GM23338 (cell line): Measurements from ENCODE around the gene PDCD11. TPM values are rescaled to one million over a fixed set of nuclear protein-coding genes. Genes with fewer than 3 reads are reported as not detected.

Experiments used
- ATAC-seq: fragments of 200-7000 bp; cut with Tn5 transposase; 3 replicates; pipeline ENCODE4 v1.9.1; 2020
- DNase-seq: peaks from one replicate; pipeline ENCODE4 v3.0.0-alpha.2; 2015; ENCODE audit warnings: low spot score
- H2AFZ ChIP-seq: fragments of 200-600 bp; sonication (generic); 2 replicates; pipeline ENCODE4 v1.8.0; 2016; ENCODE audit warnings: antibody characterized with exemption, mild to moderate bottlenecking, moderate library complexity
- H3F3A ChIP-seq: fragments of 200-600 bp; sonication (generic); replicated peaks from 2 replicates; pipeline ENCODE4 v1.8.0; 2017; ENCODE audit warnings: antibody characterized with exemption, mixed run types, low read depth
- H3K27ac ChIP-seq: fragments of 200-600 bp; sonication (generic); 2 replicates; pipeline ENCODE4 v1.6.1; 2016; ENCODE audit warnings: low read depth
- H3K27me3 ChIP-seq: fragments of 200-600 bp; sonication (generic); 2 replicates; pipeline ENCODE4 v1.8.0; 2016; ENCODE audit warnings: mild to moderate bottlenecking, mixed run types, moderate library complexity; ENCODE audit not compliant: insufficient read depth
- H3K36me3 ChIP-seq: fragments of 200-600 bp; sonication (generic); 2 replicates; pipeline ENCODE4 v1.8.0; 2016; ENCODE audit warnings: mild to moderate bottlenecking; ENCODE audit not compliant: insufficient read depth
- H3K4me1 ChIP-seq: fragments of 200-600 bp; sonication (generic); 2 replicates; pipeline ENCODE4 v1.8.0; 2016; ENCODE audit warnings: mild to moderate bottlenecking, moderate library complexity; ENCODE audit not compliant: insufficient read depth
- H3K4me2 ChIP-seq: fragments of 200-600 bp; sonication (generic); 2 replicates; pipeline ENCODE4 v1.7.1; 2017; ENCODE audit warnings: mixed run types
- H3K4me3 ChIP-seq: fragments of 200-600 bp; sonication (generic); 2 replicates; pipeline ENCODE4 v1.6.1; 2016; ENCODE audit warnings: mixed run types
- H3K79me2 ChIP-seq: fragments of 200-600 bp; sonication (generic); replicated peaks from 2 replicates; pipeline ENCODE4 v1.8.0; 2017; ENCODE audit warnings: mild to moderate bottlenecking; ENCODE audit not compliant: insufficient read depth
- H3K9me2 ChIP-seq: fragments of 200-600 bp; sonication (generic); 2 replicates; pipeline ENCODE4 v1.8.0; 2017; ENCODE audit not compliant: insufficient read depth
- H4K20me1 ChIP-seq: fragments of 200-600 bp; sonication (generic); replicated peaks from 2 replicates; pipeline ENCODE4 v1.8.0; 2017; ENCODE audit warnings: mild to moderate bottlenecking; ENCODE audit not compliant: insufficient read depth
- H3K27ac Mint-ChIP-seq: 2 replicates; pipeline ENCODE4 v1.8.0; 2020; ENCODE audit warnings: inconsistent platforms, mild to moderate bottlenecking, moderate library complexity, mixed read lengths
- H3K27me3 Mint-ChIP-seq: 3 replicates; pipeline ENCODE4 v1.8.0; 2022; ENCODE audit warnings: low read depth, mild to moderate bottlenecking, moderate library complexity, mixed read lengths, inconsistent platforms; ENCODE audit not compliant: insufficient read depth, poor library complexity
- H3K36me3 Mint-ChIP-seq: 3 replicates; pipeline ENCODE4 v1.8.0; 2021; ENCODE audit warnings: low read depth, mild to moderate bottlenecking, inconsistent platforms, moderate library complexity, mixed read lengths
- H3K4me1 Mint-ChIP-seq: 3 replicates; pipeline ENCODE4 v1.8.0; 2020; ENCODE audit warnings: mild to moderate bottlenecking, inconsistent platforms, mixed read lengths
- H3K4me3 Mint-ChIP-seq: 3 replicates; pipeline ENCODE4 v1.8.0; 2021; ENCODE audit warnings: moderate library complexity, mild to moderate bottlenecking, inconsistent platforms, mixed read lengths
- H3K9me3 Mint-ChIP-seq: 3 replicates; pipeline ENCODE4 v1.8.0; 2020; ENCODE audit warnings: moderate library complexity, mild to moderate bottlenecking, inconsistent platforms, mixed read lengths
- CREB1 ChIP-seq: fragments of 250-450 bp; sonication (Bioruptor Pico); IDR thresholded peaks from 2 replicates; pipeline ENCODE4 v1.5.0; 2020; ENCODE audit warnings: low read depth, mild to moderate bottlenecking, moderate library complexity
- CTCF ChIP-seq, 2 experiments: fragments of 200-600 bp in 1 of 2; sonication (generic) in 1 of 2; conservative IDR thresholded peaks; 2 replicates each; pipeline versions ENCODE4 v1.5.1 to v1.6.1; 2016 to 2017; ENCODE audit warnings: antibody characterized with exemption in 2 of 2, low read depth in 2 of 2, mild to moderate bottlenecking in 2 of 2, moderate library complexity in 1 of 2
- ETS1 ChIP-seq: IDR thresholded peaks from 2 replicates; pipeline ENCODE4 v1.6.1; 2016; ENCODE audit warnings: antibody characterized with exemption
- EZH2 ChIP-seq: fragments of 200-600 bp; sonication (generic); IDR thresholded peaks from one replicate; pipeline ENCODE4 v1.8.0; 2017; ENCODE audit warnings: antibody characterized with exemption, mild to moderate bottlenecking, low read depth; ENCODE audit not compliant: unreplicated experiment
- EZH2phosphoT487 ChIP-seq: fragments of 200-600 bp; sonication (generic); IDR thresholded peaks from one replicate; pipeline ENCODE4 v1.8.1; 2018; ENCODE audit warnings: antibody characterized with exemption; ENCODE audit not compliant: unreplicated experiment
- JUNB ChIP-seq: IDR thresholded peaks from one replicate; pipeline ENCODE4 v1.6.1; 2016; ENCODE audit warnings: antibody characterized with exemption; ENCODE audit not compliant: unreplicated experiment
- NANOG ChIP-seq: IDR thresholded peaks from 2 replicates; pipeline ENCODE4 v1.6.1; 2016; ENCODE audit warnings: antibody characterized with exemption, borderline replicate concordance
- POLR2AphosphoS5 ChIP-seq: IDR thresholded peaks from 2 replicates; pipeline ENCODE4 v1.6.1; 2016; ENCODE audit warnings: antibody characterized with exemption, low read depth
- ZNF114 ChIP-seq: fragments of 250-450 bp; sonication (Bioruptor Pico); IDR thresholded peaks from 2 replicates; pipeline ENCODE4 v1.5.0; 2020; ENCODE audit warnings: mild to moderate bottlenecking, moderate library complexity
- ZNF462 ChIP-seq: fragments of 250-450 bp; sonication (Bioruptor Pico); IDR thresholded peaks from 2 replicates; pipeline ENCODE4 v1.5.0; 2020; ENCODE audit warnings: mild to moderate bottlenecking, moderate library complexity
- polyA plus RNA-seq: library from polyadenylated mRNA; unstranded; fragments of >200 nt; fragmentation: Nextera tagmentation; extraction: Ambion mirVana; gene quantifications from 2 replicates; pipeline ENCODE4 v1.2.1, GENCODE V29; 2016
- total RNA-seq: library from RNA; depleted of rRNA; stranded (reverse); fragments of >200 nt; shearing (Covaris generic); gene quantifications from 2 replicates; pipeline ENCODE4 v1.2.3, GENCODE V29; 2014

The PDCD11 gene
- total and polyA plus RNA-seq, 2 experiments from 2014 or later = 82.1 to 87.8 TPM

GRCh38 chr10:103374263-103374662 is 22.2 kb upstream of the PDCD11 start (continued):
- TF ChIP-seq ZNF462 (no peak), POLR2AphosphoS5 (no peak), CREB1 (CRISPR knock-in tag) (no peak), ETS1 (no peak), ZNF114 (CRISPR knock-in tag) (no peak), CTCF (conservative IDR thresholded peaks at IDR 0.05; ENCODE audit: low read depth in 2 of 2) (no peak), EZH2 (no peak)

- no peaks in the 10 kb centered on the region for H3K79me2 ChIP-seq
- H3K27ac ChIP-seq = no peak overlapping the region
- DNase-seq = no peak
- no peak overlapping the region for H3K4me3 ChIP-seq
- no peaks in the 10 kb centered on the region for H3K4me1 ChIP-seq
- Mint-ChIP-seq H3K27ac (no peak overlapping the region), H3K4me1 (no peaks in the 10 kb centered on the region), H3K9me3 (no peaks in the 10 kb centered on the region), H3K4me3 (no peak overlapping the region), H3K27me3 (peaks cover 5% of the 10 kb centered on the region), H3K36me3 (peaks cover 39% of the 10 kb centered on the region; the same call in 2 of the 3 replicates)
- H3K27me3 ChIP-seq = no peaks in the 10 kb centered on the region
- no peak for ATAC-seq
- no peak overlapping the region for H2AFZ ChIP-seq
- H4K20me1 ChIP-seq = 0 out of 2 replicates have a peak, but pooled peaks cover 5% of the 10 kb centered on the region
- H3K4me2 ChIP-seq = no peak overlapping the region
- no peaks in the 10 kb centered on the region for H3K9me2 ChIP-seq
- H3K36me3 ChIP-seq = peaks cover 15% of the 10 kb centered on the region
- no peaks in the 10 kb centered on the region for H3F3A ChIP-seq
- TF ChIP-seq CREB1 (CRISPR knock-in tag) = no peak
- TF ChIP-seq EZH2phosphoT487 = no peak
- no peak for TF ChIP-seq CTCF (conservative IDR thresholded peaks at IDR 0.05; ENCODE audit: low read depth in 2 of 2)
- no peak for TF ChIP-seq EZH2
- no peak for TF ChIP-seq JUNB
- TF ChIP-seq NANOG = no peak
Measured at GRCh38 chr10:103382769-103383168, 13.7 kb upstream of the PDCD11 start.
